NCI-H1417 treated with DMSO at 0.1 percent for 48 hours (cell line): Measurements from ENCODE around the gene PBX2.
"Not testable (repeated sequence)": the region's sequence is repeated elsewhere in the genome, so short reads cannot be mapped to it uniquely, and the experiment has no call there.

Experiments
- DNase-seq: peaks from one replicate; lab custom pipeline; 2025; lab: John Stamatoyannopoulos, UW

Gene PBX2

DNA sequence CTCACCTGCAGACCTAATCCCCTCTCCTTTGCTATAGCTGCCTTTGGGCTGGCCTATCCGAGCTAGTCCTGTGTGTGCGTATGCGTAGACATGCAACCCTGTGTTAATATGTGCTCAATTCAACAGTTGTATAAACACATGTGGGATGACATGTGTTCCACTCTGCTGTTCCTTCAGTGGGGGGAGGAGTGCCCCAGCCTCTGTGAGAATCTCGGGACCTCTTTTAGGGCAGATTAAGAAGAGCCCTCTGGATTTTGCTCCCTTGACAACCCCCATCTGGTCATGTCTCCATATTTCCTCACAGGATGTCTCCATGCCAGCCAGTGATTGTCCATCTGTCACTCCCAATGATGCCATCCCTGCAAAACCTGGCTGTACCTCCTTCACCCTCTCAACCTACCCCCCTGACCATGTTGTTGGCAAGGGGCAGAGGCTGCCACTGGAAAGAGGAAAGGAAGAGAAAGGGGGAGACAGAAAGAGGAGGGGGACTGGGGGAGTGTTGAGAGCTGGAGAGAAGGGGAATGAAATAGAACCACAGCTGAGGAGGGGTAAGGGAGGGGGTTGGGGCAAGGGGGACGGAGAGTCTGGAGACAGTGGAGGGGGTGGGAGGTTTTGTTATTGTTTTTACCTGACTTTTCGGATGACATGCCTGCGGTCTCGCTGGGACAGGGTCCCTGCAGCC, 38.7 kb downstream of the PBX2 start:
- no peak for DNase-seq

DNA sequence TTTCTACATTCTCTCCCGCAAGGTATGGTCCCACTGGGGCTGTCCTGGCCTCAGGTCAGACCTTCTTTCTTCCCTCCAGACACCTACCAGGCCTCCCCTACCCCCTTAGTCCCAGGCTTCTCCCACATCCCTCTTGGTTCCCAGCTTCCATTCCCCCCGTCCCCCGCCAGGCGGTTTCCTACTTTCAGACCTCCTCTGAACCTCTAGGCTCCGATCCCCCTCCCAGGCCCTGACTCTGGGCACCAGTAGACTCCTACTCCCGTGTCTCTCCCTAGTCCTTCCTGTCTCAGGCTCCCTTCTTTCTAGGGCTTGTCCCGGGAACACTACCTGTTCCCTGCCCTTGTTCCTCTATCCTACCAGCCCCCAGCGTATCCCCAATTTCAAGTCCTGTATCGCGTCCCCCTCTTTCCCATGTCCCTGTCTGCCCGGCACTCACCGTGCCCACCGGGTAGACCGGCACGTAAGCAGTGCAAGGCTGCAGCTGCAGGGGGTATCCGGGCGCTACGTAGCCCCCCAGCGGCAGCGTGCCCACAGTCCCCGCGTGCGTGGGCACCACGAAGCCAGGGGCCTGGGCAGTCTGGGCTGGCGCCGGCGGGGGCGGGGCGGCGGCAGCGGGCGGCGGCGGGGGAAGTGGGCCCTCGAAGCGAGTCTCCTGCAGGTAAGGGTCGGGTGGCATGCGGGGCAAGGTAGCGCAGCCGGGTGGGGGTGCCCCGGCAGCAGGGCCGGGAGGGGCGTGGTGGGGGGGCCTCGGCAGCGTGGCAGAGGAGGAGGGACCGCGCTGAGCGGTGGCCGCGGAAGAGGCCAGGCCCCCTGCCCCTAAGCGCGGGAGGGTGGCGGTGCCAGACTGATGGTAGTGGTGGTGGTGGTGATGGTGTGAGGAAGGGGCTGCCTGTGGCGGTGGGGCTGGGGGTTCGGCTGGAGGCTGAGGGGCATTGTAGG, 39.8 kb downstream of the PBX2 start:
- no peak for DNase-seq

DNA sequence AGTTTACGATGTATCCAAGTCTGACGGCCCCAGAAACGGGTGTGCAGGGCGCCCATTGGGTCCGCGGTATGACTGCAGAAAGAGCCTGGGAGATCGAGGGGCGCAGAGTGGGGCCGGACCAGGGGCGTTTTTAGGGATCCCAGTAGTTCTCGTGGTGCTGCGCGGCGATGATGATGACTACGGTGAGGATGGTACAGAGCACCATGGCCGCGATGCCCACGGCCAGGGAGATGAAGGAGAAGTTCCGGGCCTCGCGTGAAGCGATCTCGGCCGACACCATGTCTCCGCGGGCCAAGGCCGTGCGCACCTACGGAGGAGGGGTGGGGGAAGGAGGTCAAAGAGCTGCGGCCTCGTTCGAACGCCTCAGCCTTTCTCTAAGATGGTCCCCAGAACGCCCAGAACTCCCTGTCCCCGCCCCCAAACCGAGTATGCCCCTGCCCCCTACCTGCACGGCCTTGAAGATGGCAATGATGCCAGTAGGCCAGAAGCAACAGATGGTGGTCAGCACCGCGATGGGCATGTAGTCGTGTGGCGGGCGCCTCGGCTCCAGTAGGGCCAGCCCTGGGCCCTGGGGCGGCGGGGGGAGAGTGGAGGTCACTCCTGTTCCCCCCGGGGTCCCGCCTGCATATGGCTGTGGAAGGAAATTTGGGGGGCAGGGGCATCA, 40.8 kb downstream of the PBX2 start:
- DNase-seq, result no peak

DNA sequence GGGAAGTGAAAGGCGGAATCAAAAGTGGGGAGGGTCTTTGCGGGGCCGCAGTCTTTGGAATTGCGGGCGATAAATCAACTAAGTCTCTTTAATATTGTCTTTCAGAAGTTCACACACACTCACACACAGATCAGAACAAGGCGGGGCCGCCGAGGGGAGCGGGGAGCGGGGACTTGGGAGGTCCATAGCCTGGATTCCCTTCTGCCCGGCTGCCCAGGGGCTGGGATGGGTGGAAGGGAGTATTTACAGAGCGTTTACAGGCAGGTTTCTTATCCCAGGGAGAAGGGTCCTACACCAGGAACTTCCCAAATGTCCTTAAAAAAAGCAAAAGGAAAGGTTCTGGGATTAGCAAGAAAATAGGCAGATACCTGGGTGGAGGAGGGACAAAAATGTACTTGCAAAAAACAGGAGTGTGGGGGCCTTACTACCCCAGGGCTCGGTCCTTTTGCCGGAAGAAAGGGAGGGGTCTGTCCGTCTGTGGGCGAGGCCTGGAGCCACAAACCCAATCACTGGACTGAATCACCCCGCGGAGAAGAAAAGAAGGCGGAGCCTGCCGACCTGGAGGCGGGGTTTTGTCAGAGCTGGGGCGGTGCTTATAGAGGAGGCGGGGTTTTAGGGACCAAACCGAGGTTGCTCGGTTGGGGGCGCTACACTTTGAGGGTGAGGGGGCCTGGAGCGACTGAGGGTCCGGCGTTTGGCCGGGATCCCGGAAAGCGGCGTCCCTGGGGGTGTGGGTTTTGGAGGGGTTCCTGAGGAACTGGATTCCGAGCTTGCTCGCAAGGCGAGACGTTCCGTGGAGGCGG, 41.5 kb downstream of the PBX2 start:
- DNase-seq, result no peak

DNA sequence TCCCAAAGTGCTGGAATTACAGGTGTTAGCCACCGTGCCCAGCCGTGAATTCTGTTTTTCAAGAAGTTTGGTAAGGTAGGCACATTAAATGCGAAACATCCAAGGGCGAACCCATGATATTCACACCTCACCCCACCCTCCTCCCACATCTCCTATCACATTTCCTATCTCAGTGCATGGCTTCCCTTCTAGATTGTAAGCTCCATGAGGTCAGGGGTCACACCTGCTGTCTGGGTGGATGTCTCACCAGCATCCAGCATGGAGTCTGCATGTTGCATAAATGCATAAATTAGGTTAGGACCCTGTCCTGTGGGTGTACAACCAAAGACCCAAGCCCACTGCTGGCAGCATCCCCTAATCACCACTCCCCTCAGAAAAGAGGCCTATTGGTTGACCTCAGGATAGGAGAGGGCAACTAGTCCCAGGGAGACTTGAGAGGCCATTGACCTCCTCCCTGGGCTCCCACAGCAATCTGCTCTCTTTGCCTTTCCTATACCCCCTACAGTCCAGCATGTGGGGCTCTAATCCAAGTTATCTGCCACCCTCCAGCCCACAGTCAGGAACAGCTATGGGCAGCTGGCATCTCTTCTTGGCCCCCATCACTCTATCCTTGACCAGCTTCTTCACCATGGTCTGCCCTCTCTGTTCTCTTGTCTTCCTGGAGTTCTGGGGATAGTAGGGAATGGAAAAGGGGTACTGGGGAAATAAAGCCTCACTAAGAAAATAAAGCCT, 42.4 kb downstream of the PBX2 start:
- no peak for DNase-seq

DNA sequence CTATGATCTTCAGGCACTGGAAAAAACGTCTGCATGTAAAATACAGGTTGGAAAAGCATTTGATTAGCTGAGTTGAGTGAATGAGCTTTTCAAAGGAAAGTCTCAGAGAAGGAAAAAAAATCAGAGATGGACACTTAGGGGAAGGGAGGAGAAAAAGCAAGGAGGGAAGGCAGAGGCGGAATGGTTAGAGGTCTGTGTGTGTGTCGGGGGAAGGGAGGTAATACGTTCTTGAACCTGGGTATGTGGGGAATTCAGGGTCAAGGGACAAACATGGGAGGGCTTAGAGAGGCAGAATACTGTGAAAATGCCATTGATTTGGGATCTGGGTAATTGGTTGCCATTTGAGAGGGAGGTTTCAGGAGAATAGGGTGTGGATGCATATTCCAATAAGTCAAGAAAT, 43.3 kb downstream of the PBX2 start:
- DNase-seq, result no peak

DNA sequence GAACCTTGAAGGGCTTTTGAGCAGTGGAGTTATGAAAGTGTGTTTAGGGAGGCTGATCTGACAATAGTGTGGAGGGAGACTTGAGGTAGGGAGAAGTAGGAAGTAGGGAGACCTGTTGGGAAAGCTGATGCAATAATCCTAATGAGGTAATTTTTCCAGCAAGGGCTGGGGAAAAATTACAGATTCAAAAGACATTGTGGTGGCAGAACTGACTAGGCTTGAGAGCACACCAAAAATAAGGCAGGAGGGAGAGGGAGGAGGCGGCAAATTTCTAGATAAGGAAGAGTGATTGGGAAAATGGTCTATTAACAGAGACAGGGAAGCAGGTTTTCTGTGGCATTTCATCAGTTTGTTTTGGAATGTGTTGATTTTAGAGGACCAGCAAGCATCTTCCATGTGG, 43.7 kb downstream of the PBX2 start:
- no peak for DNase-seq

DNA sequence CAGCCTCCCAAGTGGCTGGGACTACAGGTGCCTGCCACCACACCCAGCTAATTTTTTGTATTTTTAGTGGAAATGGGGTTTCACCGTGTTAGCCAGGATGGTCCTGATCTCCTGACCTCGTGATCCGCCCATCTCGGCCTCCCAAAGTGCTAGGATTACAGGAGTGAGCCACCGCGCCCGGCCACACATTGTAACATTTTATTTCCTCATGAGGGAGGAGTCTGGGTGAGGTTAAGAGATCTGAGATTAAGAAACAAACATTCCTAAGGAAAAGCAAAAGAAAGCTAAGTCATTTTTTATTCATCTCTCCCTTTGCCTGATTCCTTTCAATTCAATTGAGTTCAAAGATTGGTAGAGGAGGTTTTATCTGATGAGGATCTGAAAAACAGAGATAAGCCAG, 45.8 kb downstream of the PBX2 start:
- DNase-seq, result not testable (repeated sequence)

DNA sequence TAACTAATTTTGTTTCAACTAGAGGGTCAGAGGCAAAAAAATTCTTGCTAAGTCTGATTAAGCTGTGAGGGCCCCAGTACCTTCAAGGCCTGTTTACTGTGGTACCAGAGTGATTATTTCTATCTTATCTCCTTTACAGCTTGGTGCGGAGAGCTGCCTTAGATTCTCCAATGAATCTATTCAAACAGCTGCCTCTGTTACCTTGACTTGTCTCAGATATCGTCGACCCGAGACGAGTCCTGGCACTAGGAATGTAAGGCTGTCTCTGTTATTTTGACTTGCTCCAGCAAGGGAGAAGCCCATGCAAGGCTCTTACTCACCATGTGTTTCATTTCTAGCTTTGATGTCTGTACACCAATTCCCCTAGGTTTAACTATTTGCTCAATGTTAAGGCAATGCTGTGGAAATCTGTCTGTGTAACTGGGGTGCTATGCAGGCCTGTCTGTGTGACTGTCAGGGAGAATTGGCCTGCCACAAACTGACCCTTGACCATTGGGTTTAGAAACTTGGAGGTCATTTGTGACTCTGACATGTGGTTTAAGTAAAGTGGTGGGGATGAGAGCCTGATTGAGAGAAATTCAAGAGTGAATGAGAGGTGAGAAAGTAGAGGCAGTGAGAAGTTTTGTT, 49.5 kb downstream of the PBX2 start:
- DNase-seq, result no peak

DNA sequence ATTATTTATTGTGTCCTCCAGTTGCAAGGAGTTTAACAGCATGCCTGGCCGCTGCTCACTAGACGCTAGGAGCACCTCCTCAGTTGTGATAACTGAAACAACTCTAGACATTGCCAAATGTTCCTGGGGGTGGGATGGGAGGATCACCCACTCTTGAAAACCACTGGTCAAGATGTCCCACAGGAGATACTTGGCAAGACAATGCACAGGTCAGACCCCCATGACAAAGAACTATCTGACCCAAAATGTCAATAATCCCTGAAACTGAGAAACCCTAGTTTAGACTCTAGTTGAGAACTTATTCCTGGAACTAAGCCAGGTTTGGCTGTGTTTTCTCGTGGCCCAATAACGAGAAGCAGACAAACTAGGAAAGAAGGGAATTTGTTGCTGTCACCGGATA, 50.4 kb downstream of the PBX2 start:
- DNase-seq, result no peak

DNA sequence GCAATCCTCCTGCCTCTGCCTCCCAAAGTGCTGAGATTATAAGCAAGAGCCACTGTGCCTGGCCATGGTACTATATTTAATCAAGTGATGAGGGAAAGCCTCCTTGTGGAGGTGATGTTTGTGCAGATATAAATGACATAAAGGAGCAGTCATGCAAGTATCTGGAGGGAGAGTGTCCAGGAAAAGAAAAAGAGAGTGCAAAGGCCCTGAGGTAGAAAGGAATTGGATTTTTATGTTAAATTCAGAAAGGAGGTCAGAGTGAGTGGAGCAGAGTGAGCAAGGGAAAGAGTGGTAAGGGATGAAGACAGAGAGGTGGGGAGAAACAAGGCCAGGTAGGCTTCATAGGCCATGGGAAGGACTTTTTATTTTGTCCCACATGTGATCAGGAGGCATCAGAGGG, 52.5 kb downstream of the PBX2 start:
- DNase-seq, result no peak
